HG02759 (cell line): ENCODE measurements around the gene HDGFL1.

Experiments
- ATAC-seq: cut with Tn5 transposase; IDR thresholded peaks from one replicate; pipeline ENCODE4 v1.9.1; 2021; ENCODE audit warnings: mild to moderate bottlenecking, moderate library complexity; ENCODE audit not compliant: unreplicated experiment

Gene HDGFL1

DNA sequence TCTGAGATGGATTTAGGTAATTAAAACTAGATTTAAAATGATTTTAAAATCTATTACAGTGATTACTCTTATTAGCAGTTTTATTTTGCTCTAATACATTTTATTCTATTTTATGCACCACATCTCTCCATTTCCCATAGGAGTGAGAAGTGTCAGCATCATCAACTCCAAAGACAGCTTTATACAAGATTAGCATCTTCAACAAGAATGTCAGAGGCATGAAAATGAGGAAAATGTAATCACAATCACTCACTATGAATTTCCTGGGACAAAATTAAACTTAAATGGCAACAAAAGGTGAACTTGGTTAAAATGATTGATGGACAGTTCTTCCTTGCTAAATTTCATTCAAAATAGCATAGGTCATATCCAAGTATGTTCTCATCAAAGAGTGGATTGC is 19.8 kb downstream of the HDGFL1 start:
- ATAC-seq, result no peak

DNA sequence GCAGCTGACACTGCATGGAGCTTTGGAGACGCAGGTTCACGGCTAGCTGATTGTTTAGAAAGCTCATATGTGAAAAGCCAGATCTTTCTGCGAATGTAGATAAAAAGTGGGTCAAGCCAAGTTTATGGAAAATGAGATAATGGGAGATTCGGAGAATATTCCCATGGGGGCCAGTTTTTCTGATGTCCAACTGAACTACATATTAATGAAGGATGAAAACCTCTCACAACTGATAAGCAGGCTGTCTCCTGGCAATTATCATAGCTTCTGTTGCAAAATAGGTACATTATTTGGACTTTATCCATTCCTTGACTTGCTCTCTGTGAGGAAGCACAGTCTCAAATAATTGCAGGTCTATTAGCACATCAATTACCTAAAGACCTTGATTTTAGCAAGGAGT is 21.1 kb downstream of the HDGFL1 start:
- no peak for ATAC-seq

DNA sequence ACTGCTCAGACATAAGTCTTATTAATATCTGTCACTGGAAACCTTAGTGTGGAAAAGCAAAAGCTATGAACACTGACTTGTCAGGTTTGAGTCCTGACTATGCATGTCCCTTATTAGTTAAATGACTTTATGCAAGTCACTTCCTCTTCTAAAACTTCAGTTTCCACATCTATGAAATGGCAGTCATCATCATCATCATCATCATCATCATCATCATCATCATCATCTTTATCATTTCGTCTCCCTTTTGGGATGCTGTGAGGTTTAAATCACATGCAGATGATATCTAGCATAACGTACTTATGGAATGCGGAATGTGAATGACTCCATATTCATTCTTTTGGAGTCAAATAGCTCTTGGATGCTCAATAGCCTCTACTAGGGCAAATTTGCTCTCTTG is 24.5 kb downstream of the HDGFL1 start:
- ATAC-seq, result no peak

DNA sequence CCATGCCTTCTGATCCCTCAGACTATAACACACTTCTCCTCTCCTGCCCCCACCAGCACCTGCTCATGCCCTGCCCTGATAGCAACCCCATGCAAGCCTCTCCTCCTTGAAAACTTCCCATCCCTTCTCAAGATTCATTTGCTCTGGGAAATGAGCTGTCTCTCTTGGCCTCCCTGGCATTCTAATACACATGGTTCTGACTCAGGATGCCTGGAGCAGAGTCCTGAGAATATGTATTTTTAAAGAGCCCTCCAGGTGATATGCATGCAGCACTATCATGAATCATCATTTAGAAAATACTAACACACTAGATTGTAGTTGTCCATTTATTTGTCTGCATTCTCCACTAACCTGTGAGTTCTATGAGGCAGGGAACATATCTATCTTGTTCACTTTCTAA is 26.6 kb downstream of the HDGFL1 start:
- no peak for ATAC-seq

DNA sequence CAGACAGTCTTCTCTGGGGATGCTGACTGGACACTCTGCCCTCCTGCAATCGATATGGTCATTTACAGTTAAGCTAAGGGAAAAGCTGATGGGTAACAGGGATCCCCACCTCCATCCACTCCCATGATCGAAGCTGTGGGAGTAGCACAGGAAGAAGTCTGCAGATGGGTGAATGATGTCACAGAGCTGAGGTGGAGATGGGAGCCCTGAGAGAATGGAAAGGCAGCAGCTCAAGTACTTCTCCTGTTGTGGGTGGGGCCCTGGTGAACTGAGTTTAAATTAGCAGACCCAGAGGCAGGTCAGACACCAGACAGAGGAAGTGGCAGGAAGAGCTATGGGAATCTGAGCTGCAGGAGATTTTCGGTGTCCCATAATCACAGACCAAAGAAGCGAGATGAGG is 29.0 kb downstream of the HDGFL1 start:
- no peak for ATAC-seq

DNA sequence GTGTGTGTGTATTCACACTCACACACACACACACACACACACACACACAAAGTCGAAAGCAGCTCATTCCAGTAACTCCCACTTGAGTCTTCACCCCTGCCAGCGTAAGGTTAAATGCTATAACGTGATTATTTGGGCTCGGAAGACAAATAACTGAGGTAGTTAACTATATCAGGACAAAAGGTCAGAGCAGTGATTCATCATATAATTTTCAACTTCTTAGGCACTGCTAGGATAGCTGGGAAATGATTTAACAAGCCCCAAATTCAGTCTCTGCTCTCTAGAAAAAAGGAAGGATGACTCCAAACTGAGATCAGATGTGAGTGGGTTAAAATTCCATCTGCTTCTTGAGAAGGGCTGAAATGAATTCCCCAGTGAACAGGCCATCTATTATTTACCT is 30.7 kb downstream of the HDGFL1 start:
- no peak for ATAC-seq

DNA sequence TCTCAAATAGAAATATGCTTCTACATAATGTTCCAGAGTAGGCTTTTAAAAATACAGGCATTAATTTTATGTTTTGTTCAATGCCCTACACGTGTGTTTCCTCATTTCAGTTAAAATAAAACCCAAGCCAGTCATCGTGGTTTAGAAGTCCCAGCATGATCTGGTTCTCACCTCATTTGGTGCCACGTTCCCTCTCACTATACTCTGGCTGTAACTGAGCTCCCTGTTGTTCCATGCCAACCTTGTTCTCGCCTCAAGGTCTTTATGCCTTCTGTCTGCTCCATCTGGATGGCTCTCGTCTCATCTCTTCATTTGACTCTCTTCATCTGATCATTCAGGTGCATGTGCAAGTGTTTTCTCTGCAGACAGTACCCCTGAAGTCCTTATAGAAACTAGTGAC is 32.6 kb downstream of the HDGFL1 start:
- ATAC-seq, result no peak

DNA sequence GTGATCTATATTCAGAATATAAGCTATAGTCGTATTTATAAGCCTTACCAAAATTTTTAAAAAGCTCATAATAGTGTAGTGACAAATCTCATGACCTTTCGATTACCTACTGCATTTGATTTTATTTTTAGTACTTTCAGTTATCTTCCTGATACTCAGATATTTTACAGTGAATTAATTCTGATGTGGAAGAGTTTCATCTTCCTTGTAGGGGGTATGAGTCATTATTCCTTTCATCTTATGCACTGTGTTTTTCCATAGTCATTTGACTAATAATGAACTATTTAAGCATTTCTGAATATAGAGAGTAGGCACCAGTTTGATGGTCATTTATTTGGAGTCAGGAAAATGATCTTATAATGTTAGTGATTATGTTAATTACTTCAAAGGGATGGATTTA is 36.4 kb downstream of the HDGFL1 start:
- ATAC-seq, result no peak

DNA sequence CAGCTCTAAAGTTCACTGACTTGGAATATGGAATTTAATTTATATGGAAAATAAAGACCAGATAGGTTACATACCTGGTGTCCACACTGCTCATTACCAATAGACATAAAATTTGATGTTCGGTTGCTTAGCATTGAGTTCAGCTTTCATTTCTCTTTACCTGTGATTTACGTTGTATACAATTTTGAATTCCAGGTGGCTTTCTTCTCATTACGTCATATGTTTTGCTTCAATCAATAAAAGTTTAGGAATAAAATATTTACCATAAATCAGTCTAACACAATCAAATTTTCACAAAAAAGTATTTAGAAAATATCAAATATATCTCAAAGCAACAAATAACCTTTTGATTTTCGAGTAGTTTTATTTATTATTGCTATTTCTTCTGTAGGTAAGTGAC is 40.8 kb downstream of the HDGFL1 start:
- ATAC-seq, result no peak

DNA sequence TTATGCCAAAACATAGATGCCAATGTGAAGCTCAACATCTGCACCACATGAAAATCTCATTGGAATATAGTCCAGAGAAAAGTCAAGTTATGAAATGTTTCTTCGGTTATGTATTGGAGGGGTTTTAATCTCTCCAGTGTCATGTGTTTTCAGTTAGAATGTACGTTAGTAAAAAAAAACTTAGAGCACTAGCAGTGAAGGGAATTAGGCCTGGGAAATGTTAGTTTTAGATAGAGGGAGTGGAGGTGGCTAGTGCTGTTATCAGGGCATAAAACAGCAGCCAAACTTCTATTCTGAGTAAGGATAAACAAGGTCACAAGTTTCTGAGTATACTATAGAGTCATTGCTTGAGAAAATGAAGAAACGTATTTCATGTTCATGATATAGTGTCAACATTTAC is 42.9 kb downstream of the HDGFL1 start:
- no peak for ATAC-seq

DNA sequence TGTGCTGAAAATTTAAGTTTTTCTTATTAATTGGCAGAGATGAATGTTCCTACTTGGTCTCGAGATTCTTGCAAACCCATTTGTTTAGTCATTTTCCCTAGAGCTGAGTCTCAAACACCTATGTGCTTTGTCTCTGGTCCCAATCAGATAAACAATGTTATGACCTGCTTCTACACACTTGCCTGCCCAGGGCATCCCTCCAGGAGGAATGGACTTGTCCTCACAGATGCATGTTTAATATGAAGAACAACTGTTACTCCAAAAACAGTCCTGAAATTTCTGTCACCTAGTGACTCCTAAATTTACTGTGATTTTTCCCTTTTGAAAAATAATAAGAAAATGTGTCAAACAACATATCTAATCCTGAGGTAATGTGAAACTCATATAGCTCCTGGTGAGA is 43.7 kb downstream of the HDGFL1 start:
- no peak for ATAC-seq

DNA sequence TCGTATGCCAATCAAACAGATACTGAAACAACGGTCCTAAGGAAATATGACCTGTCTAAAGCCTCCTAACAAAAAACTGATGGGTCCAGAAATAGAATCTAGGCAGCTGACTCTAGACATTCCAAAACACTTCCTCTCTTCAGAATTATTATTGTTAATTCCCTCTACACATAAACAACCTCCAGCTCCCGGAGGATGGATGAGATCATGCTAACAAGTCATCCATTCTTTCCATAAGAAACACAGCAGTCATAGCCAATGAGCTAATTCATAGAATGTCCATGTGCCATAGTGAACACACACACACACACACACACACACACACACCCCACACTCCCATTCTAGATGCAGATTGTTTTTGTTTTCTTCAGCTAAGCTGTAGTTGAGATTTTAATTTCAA is 44.3 kb downstream of the HDGFL1 start:
- no peak for ATAC-seq

DNA sequence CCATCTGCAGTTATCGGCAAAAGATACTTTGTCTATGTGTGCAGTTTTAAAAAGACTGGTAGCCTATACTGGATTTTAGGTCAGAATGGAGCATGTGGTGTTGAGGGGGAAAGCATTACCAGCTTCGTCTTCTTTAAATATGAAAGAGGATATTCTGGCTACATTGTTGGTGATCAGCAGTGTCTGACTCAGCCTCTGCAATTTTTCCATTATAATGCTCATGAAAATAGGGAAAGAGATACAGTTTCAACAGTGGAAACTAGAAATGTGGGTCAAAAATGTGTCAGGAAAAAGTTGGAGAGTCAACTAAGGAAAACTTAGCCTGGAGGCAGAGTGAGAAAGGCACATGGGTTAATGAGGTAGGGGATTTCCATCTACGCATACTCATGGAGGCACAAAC is 45.2 kb downstream of the HDGFL1 start:
- ATAC-seq, result no peak

DNA sequence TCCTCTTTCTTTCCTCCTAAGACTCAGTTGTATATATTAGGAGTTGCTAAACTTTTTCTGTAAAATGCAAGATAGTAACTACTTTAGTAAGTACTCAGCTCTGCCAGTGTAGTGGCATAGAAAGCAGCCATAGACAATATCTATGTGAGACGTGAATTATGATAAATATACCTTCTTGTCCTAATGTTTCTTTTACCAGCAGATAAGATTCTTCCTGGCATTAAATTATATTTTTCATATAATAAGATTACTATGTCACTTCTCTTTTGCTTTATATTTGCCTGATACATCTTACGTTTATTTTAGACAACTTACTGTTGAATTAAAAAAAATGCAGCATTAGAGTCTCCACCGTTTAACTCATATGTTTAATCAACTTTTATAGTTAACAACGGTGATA is 51.7 kb downstream of the HDGFL1 start:
- no peak for ATAC-seq
